MM.1S (cell line): ENCODE data around the gene CELA2A.
"Not testable (repeated sequence)": the region's sequence is repeated elsewhere in the genome, so short reads cannot be mapped to it uniquely, and the experiment has no call there.

Experiments used
- CTCF ChIP-seq: fragments of 300-600 bp; sonication (generic); IDR thresholded peaks from 2 replicates; pipeline ENCODE4 v1.5.1; 2016; ENCODE audit warnings: antibody characterized with exemption, low read length, mixed read lengths
- EZH2 ChIP-seq: fragments of 300-600 bp; sonication (generic); optimal IDR thresholded peaks from 2 replicates; pipeline ENCODE3; 2017; ENCODE audit warnings: low read depth, mild to moderate bottlenecking, antibody characterized with exemption, low read length, mixed read lengths
- EZH2phosphoT487 ChIP-seq: fragments of 300-600 bp; sonication (generic); IDR thresholded peaks from 2 replicates; pipeline ENCODE4 v1.6.1; 2018; ENCODE audit warnings: antibody characterized with exemption, low read length

- TF ChIP-seq CTCF, EZH2, EZH2phosphoT487: not testable (repeated sequence)
Observed at GRCh38 chr1:15458388-15458787, 1.9 kb downstream of the CELA2A start.
